OCI-LY3 (cell line): ENCODE measurements around the gene IGFBP6.

Experiments used
- H2AFZ ChIP-seq: fragments of 200-600, 300-600 bp; shearing (Covaris generic); 2 replicates; pipeline ENCODE4 v1.6.0; 2014; ENCODE audit warnings: antibody characterized with exemption, low read depth, low read length
- H3K27ac ChIP-seq: fragments of 200-600, 300-600 bp; sonication (generic); 2 replicates; pipeline ENCODE4 v1.5.1; 2014; ENCODE audit warnings: mild to moderate bottlenecking, low read length, moderate library complexity, mixed read lengths
- H3K27me3 ChIP-seq: fragments of 200-600, 300-600 bp; sonication (generic); 2 replicates; pipeline ENCODE4 v1.6.1; 2014; ENCODE audit warnings: low read depth, low read length, mixed read lengths
- H3K36me3 ChIP-seq: fragments of 200-600, 300-600 bp; sonication (generic); replicated peaks from 2 replicates; pipeline ENCODE3; 2014; ENCODE audit warnings: low read depth, low read length, mixed read lengths
- H3K4me1 ChIP-seq: fragments of 300-600, 200-600 bp; sonication (generic); 2 replicates; pipeline ENCODE4 v1.6.1; 2014; ENCODE audit warnings: low read length, mixed read lengths
- H3K4me2 ChIP-seq: fragments of 200-600, 300-600 bp; sonication (generic); 2 replicates; pipeline ENCODE4 v1.6.1; 2014; ENCODE audit warnings: low read length, mixed read lengths
- H3K4me3 ChIP-seq: fragments of 300-600, 200-600 bp; sonication (generic); 2 replicates; pipeline ENCODE4 v1.5.1; 2014; ENCODE audit warnings: antibody characterized with exemption, mild to moderate bottlenecking, low read length, moderate library complexity
- H3K79me2 ChIP-seq: fragments of 300-600, 200-600 bp; shearing (Covaris generic); 2 replicates; pipeline ENCODE4 v1.6.1; 2014; ENCODE audit warnings: mild to moderate bottlenecking, low read length, mixed read lengths
- H3K9ac ChIP-seq: fragments of 300-600, 200-600 bp; shearing (Covaris generic); 2 replicates; pipeline ENCODE4 v1.6.0; 2014; ENCODE audit warnings: mild to moderate bottlenecking, low read length, moderate library complexity
- H3K9me3 ChIP-seq: fragments of 200-600, 300-600 bp; shearing (Covaris generic); 2 replicates; pipeline ENCODE4 v1.6.1; 2014; ENCODE audit warnings: low read length, mixed read lengths; ENCODE audit not compliant: insufficient read depth
- H4K20me1 ChIP-seq: fragments of 200-600, 300-600 bp; sonication (generic); 2 replicates; pipeline ENCODE4 v1.6.1; 2016; ENCODE audit warnings: low read length, mixed read lengths; ENCODE audit not compliant: insufficient read depth
- CTCF ChIP-seq: fragments of 200-600, 300-600 bp; sonication (generic); IDR thresholded peaks from 2 replicates; pipeline ENCODE4 v1.5.1; 2014; ENCODE audit warnings: antibody characterized with exemption, low read length, low read depth
- EZH2phosphoT487 ChIP-seq: fragments of 200-600 bp; shearing (Covaris generic); IDR thresholded peaks from 2 replicates; pipeline ENCODE4 v1.6.1; 2018; ENCODE audit warnings: antibody characterized with exemption, mixed run types, low read depth

IGFBP6 gene

DNA sequence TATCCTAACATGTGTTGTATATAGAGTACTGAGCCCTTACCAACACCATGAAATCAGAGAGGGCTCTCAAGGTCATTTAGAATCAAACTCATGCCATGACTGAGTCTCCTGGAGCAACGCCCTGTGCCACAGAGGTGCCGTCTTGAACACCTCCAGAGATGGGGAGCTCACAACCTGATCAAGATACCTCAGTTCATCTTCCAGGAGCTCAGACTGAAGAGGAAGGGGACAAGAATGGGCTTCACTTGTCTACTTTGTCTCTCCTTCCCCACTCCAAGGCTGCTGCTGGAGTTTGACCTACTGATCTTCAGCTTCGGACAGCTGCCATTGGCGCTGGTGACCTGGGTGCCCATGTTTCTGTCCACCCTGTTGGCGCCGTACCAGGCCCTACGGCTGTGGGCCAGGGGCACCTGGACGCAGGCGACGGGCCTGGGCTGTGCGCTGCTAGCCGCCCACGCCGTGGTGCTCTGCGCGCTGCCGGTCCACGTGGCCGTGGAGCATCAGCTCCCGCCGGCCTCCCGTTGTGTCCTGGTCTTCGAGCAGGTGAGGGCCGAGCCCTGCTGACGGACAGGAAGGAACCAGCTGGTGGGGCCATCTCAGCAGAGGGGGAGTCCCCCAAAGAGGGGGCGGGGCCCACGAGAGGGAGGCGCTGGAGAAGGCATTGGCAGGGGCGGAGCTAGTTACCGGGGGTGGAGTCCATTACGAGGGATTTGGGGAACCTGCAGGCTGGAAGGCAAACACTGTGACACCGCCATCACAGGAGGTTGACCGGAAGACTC lies 17.8 kb downstream of the IGFBP6 start:
- H3K27ac ChIP-seq: no peak overlapping the region
- no peak overlapping the region for H2AFZ ChIP-seq

DNA sequence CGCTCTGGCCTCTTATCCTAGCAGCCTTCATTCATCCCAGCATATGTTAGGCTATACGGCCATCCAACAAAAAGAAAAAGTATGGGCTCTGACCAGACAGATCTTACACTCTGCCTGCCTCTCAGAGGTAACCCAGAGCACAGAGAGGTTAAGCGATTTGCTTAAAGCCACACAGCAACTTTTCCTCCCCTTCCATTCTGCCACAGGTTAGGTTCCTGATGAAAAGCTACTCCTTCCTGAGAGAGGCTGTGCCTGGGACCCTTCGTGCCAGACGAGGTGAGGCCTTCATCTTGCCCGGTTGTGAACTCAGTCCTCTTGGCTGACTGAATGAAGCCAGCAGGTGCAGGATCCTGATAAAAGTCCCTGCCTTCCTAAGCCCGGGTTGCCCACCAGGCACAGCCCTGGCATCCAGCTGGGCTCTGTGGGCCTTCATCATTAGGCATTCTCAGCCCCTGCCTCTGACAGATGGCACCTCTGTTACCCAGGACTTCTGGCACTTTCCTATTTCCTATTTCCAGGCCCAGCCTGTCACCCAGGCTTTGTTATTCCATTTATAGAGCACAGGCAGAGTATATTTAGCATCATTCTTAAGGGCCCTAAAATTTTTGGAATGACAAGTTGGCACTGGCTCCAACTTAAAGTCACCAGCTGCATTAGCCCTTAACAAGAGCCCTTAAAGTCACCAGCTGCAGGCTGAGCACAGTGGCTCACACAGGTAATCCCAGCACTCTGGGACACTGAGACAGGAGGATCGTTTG lies 18.6 kb downstream of the IGFBP6 start:
- TF ChIP-seq CTCF (no peak), EZH2phosphoT487 (no peak)
- H3K4me2 ChIP-seq: no peak overlapping the region

More for the DNA sequence above, 17.8 kb downstream of the IGFBP6 start:
- no peaks in the 10 kb centered on the region for H3K36me3 ChIP-seq
- no peaks in the 10 kb centered on the region for H3K27me3 ChIP-seq
- no peak overlapping the region for H3K4me3 ChIP-seq
- no peaks in the 10 kb centered on the region for H4K20me1 ChIP-seq
- no peaks in the 10 kb centered on the region for H3K79me2 ChIP-seq
- no peak for TF ChIP-seq CTCF
- no peak for TF ChIP-seq EZH2phosphoT487
- no peaks in the 10 kb centered on the region for H3K9me3 ChIP-seq
- H3K4me2 ChIP-seq: no peak overlapping the region
- H3K9ac ChIP-seq: no peak overlapping the region
- peaks cover 8% of the 10 kb centered on the region; the same call in 1 of the 2 replicates for H3K4me1 ChIP-seq

GRCh38 chr12:53118751-53119300 lies 21.4 kb downstream of the IGFBP6 start:
- TF ChIP-seq CTCF (no peak), EZH2phosphoT487 (no peak)
- H3K27ac ChIP-seq: no peak overlapping the region
- H4K20me1 ChIP-seq: no peaks in the 10 kb centered on the region
- H3K9me3 ChIP-seq: no peaks in the 10 kb centered on the region
- no peak overlapping the region for H3K9ac ChIP-seq
- H3K4me3 ChIP-seq: no peak overlapping the region
- no peaks in the 10 kb centered on the region for H3K36me3 ChIP-seq
- H3K4me1 ChIP-seq: no peaks in the 10 kb centered on the region
- no peaks in the 10 kb centered on the region for H3K27me3 ChIP-seq
- H3K4me2 ChIP-seq: no peak overlapping the region
- H3K79me2 ChIP-seq: no peaks in the 10 kb centered on the region
- no peak overlapping the region for H2AFZ ChIP-seq

More for the DNA sequence above, 18.6 kb downstream of the IGFBP6 start:
- H3K27me3 ChIP-seq: no peaks in the 10 kb centered on the region
- no peak overlapping the region for H3K4me3 ChIP-seq
- no peak overlapping the region for H3K9ac ChIP-seq
- no peaks in the 10 kb centered on the region for H3K36me3 ChIP-seq
- peaks cover 8% of the 10 kb centered on the region; the same call in 1 of the 2 replicates for H3K4me1 ChIP-seq
- H4K20me1 ChIP-seq: no peaks in the 10 kb centered on the region
- no peaks in the 10 kb centered on the region for H3K79me2 ChIP-seq
- no peaks in the 10 kb centered on the region for H3K9me3 ChIP-seq
- H3K27ac ChIP-seq: no peak overlapping the region
- H2AFZ ChIP-seq: no peak overlapping the region
